HG03354 (cell line): Measurements from ENCODE around the gene SMIM35.

Source experiments
- ATAC-seq: cut with Tn5 transposase; IDR thresholded peaks from one replicate; pipeline ENCODE4 v1.9.1; 2021; ENCODE audit warnings: mild to moderate bottlenecking; ENCODE audit not compliant: unreplicated experiment, poor library complexity, severe bottlenecking

SMIM35 gene

GRCh38 chr11:117973503-117973860, 113.3 kb downstream of the SMIM35 start:
- peak; percentile 50 for ATAC-seq

GRCh38 chr11:117972629-117973502, 113.9 kb downstream of the SMIM35 start:
- ATAC-seq: no peak

- ATAC-seq: no peak
These were observed 114.7 kb downstream of the SMIM35 start for GRCh38 chr11:117972044-117972443.

- no peak for ATAC-seq
These were observed 116.3 kb downstream of the SMIM35 start for GRCh38 chr11:117970400-117971024.

- no peak for ATAC-seq
These were observed 117.4 kb downstream of the SMIM35 start for GRCh38 chr11:117969160-117969991.

- ATAC-seq: no peak
These were observed 119.9 kb downstream of the SMIM35 start for GRCh38 chr11:117966908-117967307.

GRCh38 chr11:117962826-117963225, 123.9 kb downstream of the SMIM35 start:
- ATAC-seq: no peak

- ATAC-seq: no peak
These were observed 124.9 kb downstream of the SMIM35 start for GRCh38 chr11:117961896-117962295.

- no peak for ATAC-seq
These were observed 126.4 kb downstream of the SMIM35 start for GRCh38 chr11:117960406-117960805.

GRCh38 chr11:117959438-117960149, 127.2 kb downstream of the SMIM35 start:
- ATAC-seq: no peak

- ATAC-seq: no peak
These were observed 127.8 kb downstream of the SMIM35 start for GRCh38 chr11:117958949-117959348.
